ENCODE measurements around the gene SPINT1. TPM values are rescaled to one million over a fixed set of nuclear protein-coding genes. Genes with fewer than 3 reads are reported as not detected.
A peak's percentile ranks its signal among the peaks of the same experiment; 100 is the strongest.

The SPINT1 gene
- total and polyA plus RNA-seq, 8 donors: 16.8 to 394 (median 120) TPM

DNA sequence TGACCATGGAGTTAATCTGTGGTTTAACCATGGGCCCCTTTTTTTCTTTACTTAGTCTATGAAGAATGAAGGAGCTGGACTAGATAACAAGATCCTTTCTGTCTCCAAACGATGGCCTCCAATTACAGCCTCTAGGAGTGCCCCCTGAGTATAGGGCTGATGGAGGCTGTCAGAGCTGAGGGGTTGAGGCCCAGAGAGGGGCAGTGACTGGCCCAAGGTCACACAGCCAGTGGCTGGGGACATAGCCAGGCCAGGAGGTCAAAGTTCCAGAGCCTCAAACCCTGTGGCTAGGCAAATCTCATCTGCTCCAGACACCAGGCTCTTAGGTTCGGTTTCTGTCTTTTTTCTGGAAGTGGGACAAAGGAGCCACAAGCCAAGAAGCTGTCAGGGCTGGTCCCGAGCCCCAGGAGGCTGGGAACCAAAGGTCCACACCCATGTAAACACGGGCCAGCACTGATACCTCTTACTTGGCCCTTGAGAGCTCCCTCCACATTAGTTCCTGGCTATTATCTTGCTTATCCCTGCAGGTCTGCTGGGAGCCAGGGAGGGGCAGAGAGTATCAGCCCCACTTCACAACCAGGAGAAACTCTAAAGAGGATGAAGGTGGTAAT is 19.9 kb downstream of the SPINT1 start:
- WGBS, 5 donors: 25 to 63% (median 35%) methylated on average over 2 to 4 of the region's 4 CpGs
- Histone ChIP-seq H3K36me3 (no peaks in the 10 kb centered on the region), H3K4me1 (peaks cover 0 to 23% (median 8%) of the 10 kb centered on the region in 4 donors), H3K9me3 (no peaks in the 10 kb centered on the region), H3K4me3 (no peak overlapping the region), H3K27ac (peak overlapping the region in 3 of 5 donors; percentile 7 to 63 (median 15)), H3K27me3 (peaks cover 0 to 17% (median 0%) of the 10 kb centered on the region in 3 donors)
- intact Hi-C loops (cut with DNase I; ENCODE audit: low total_unique reads): no loop called here
- TF ChIP-seq, protein P1, sequence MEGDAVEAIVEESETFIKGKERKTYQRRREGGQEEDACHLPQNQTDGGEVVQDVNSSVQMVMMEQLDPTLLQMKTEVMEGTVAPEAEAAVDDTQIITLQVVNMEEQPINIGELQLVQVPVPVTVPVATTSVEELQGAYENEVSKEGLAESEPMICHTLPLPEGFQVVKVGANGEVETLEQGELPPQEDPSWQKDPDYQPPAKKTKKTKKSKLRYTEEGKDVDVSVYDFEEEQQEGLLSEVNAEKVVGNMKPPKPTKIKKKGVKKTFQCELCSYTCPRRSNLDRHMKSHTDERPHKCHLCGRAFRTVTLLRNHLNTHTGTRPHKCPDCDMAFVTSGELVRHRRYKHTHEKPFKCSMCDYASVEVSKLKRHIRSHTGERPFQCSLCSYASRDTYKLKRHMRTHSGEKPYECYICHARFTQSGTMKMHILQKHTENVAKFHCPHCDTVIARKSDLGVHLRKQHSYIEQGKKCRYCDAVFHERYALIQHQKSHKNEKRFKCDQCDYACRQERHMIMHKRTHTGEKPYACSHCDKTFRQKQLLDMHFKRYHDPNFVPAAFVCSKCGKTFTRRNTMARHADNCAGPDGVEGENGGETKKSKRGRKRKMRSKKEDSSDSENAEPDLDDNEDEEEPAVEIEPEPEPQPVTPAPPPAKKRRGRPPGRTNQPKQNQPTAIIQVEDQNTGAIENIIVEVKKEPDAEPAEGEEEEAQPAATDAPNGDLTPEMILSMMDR (IDR thresholded peaks at IDR 0.05): no peak
- peak in 2 of 3 donors; percentile 19 to 29 for TF ChIP-seq POLR2AphosphoS5 (IDR thresholded peaks at IDR 0.05)
- DNase-seq: peak; percentile 44 to 68

DNA sequence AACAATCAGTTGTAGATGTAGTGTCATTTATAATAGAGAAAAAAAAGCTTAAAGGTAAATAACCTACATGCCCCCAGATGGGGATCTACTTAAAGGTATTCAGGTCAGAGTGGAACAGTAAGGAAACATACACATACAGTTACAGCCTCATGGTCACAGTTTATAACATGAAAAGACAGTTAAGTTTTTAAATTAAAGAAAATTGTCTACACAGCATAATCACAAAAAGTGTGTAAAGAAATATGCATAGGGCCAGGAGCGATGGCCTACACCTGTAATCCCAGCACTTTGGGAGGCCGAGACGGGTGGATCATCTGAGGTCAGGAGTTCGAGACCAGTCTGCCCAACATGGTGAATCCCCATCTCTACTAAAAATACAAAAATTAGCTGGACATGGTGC is 23.4 kb downstream of the SPINT1 start:
- Histone ChIP-seq H3K4me3 (no peak overlapping the region), H3K27me3 (peaks cover 0 to 20% (median 0%) of the 10 kb centered on the region in 3 donors), H3K27ac (no peak overlapping the region), H3K36me3 (no peaks in the 10 kb centered on the region), H3K9me3 (no peaks in the 10 kb centered on the region), H3K4me1 (peaks cover 3 to 23% (median 14%) of the 10 kb centered on the region in 4 donors)
- WGBS, 5 donors: 93 to 99% (median 96%) methylated on average over 4 of the region's 4 CpGs
- TF ChIP-seq EP300 (IDR thresholded peaks at IDR 0.05) (no peak), POLR2A (IDR thresholded peaks at IDR 0.05) (no peak), POLR2AphosphoS5 (IDR thresholded peaks at IDR 0.05) (no peak)
- TF ChIP-seq, protein P1 (IDR thresholded peaks at IDR 0.05): no peak
- intact Hi-C loops (cut with DNase I; ENCODE audit: low total_unique reads): no loop called here
- no peak for DNase-seq

DNA sequence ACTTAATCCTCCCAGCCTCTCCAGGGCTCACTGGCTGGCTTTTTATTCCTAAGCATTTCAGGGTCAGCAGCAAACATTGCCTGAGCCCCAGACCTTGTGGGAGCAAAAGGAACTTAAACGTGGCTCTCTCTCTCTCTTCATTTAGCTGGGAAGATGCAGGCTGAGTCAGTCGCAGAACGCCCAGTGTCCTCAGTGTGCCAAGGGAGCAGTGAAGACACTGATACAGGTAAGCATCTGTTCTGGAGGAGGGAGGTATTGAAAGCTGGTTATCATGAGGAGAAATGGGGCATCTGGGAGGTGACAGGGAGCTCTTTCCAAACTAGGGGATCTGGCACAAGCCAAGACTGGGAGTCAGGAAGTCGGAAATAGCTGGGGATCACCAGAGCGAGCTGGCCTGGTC is 25.8 kb downstream of the SPINT1 start:
- Histone ChIP-seq H3K27me3 (peaks cover 0 to 29% (median 0%) of the 10 kb centered on the region in 3 donors), H3K4me1 (peaks cover 22 to 42% (median 32%) of the 10 kb centered on the region in 4 donors), H3K27ac (no peak overlapping the region), H3K36me3 (no peaks in the 10 kb centered on the region), H3K9me3 (no peaks in the 10 kb centered on the region), H3K4me3 (no peak overlapping the region)
- DNase-seq: no peak
- no peak for TF ChIP-seq EP300 (IDR thresholded peaks at IDR 0.05)
- TF ChIP-seq, protein P1 (IDR thresholded peaks at IDR 0.05): no peak
- TF ChIP-seq POLR2A (IDR thresholded peaks at IDR 0.05): no peak
- no peak for TF ChIP-seq POLR2AphosphoS5 (IDR thresholded peaks at IDR 0.05)
- 71 to 79% (median 75%) methylated on average over 5 of the region's 5 CpGs for WGBS, 5 donors
- intact Hi-C loops (cut with DNase I; ENCODE audit: low total_unique reads): no loop called here

DNA sequence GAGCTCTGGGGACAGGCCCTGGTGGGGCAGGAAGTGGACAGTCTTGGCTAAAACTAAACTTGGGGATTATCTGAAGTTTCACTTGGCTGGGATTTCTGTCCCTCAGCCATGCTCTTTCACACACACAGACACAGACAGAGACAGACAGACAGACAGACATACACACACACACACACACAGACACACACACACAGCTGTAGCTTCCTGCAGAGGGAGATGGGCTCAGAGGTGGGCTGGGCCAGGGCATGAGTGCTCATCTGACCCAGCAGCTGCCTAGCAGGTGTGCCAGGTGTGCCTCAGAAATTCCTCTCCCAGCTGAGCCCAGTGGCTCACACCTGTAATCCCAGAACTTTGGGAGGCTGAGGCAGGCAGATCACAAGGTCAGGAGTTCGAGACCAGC is 26.9 kb downstream of the SPINT1 start:
- H3K27me3 ChIP-seq: peaks cover 0 to 24% (median 0%) of the 10 kb centered on the region in 3 donors
- H3K27ac ChIP-seq: no peak overlapping the region
- intact Hi-C loops (cut with DNase I; ENCODE audit: low total_unique reads): no loop called here
- WGBS, 5 donors: 82 to 100% (median 93%) methylated on average over 1 of the region's 1 CpG
- H3K4me3 ChIP-seq: no peak overlapping the region
- H3K36me3 ChIP-seq: no peaks in the 10 kb centered on the region
- H3K9me3 ChIP-seq: no peaks in the 10 kb centered on the region
- TF ChIP-seq, protein P1 (IDR thresholded peaks at IDR 0.05): no peak
- TF ChIP-seq POLR2AphosphoS5 (IDR thresholded peaks at IDR 0.05) (no peak), POLR2A (IDR thresholded peaks at IDR 0.05) (no peak), EP300 (IDR thresholded peaks at IDR 0.05) (no peak)
- no peak for DNase-seq
- peaks cover 22 to 42% (median 32%) of the 10 kb centered on the region in 4 donors for H3K4me1 ChIP-seq

Data from stomach (tissue), 9 donors.